ENCODE measurements around the gene B4GALNT4.

- TF ChIP-seq EZH2 (IDR thresholded peaks at IDR 0.05; ENCODE audit: insufficient read depth, poor library complexity, severe bottlenecking): peak; percentile 24
- TF ChIP-seq EZH2phosphoT487 (IDR thresholded peaks at IDR 0.05; ENCODE audit: insufficient read depth, low read depth): no peak
Measured at GRCh38 chr11:368414-369335, 624 bp upstream of the B4GALNT4 start.
